Activated T-cell treated with anti-CD3 and anti-CD28 coated beads for 1 hour (primary cell): Measurements from ENCODE around the gene FBF1.
"Not testable (repeated sequence)": the region's sequence is repeated elsewhere in the genome, so short reads cannot be mapped to it uniquely, and the experiment has no call there.

Experiments
- DNase-seq: peaks from one replicate; pipeline ENCODE4 v3.0.0-alpha.2; 2020; ENCODE audit warnings: low read depth

FBF1 gene

DNA sequence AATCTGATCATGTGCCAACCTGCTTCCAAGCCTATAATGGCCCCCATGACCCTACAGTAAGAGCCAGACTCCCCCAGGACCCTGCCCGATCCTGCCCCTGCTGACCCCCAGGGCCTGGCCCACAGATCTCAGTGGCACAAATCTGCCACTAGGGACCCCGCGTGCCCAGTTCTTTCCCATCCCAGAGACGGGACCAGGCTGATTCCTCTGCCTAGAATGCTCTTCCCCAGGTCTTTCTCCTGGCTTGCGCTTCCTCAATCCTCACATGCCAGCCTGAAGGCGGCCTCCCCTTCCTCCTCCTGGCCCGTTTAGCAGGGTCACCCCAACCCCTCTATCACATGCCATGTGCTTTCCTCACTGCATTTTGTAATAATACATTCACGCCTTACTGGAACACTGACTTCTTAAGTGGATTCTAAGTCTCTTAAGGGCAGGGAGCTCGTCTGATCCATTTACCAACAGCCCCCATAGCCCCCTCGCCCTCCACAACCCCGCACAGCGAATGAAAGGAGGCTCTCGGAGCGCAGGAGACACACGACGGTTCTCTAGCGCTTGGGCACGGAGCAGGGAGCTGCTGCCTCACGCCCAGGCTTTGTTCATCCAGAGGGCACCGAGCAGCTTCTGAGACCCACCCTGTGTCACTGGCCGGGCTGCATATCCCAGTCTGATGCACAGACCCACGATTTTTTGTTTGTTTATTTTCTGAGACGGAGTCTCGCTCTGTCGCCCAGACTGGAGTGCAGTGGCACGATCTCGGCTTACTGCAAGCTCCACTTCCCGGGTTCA, 45.3 kb downstream of the FBF1 start:
- DNase-seq = no peak

GRCh38 chr17:75894049-75894733, 46.7 kb downstream of the FBF1 start:
- DNase-seq = no peak

GRCh38 chr17:75893305-75894048, 47.4 kb downstream of the FBF1 start:
- DNase-seq = no peak

DNA sequence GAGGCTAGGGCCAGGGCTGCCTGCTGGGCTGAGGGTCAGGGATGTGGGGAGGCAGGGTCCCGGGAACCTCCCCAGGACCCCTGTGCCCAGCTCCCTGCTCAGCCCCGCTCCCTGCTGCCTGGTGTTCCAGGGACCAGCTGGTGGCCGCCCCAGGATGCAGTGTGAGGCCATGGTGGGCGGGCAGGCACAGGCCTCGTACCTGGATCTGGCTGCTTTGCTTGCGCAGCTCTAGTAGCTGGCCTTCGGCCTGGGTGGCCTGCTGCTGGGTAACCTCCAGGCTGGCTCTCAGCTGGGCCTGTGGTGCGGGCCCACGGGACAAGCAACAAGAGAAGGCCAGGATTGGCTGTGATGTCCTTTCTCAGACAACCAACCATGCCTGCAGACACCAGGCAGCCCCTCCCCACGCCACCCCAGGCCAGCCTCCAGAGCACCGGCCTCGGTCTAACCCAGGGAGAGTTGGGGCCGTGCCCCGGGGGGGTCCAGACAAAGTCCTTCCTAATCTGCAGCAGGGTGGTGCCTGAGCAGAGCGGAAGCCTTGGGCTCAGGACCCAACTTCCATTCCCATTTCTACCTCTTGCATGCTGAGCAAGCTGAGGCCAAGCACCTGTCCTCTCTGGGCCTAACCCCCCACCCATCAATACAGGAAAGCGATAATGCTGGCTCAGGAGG, 48.2 kb downstream of the FBF1 start:
- no peak for DNase-seq

DNA sequence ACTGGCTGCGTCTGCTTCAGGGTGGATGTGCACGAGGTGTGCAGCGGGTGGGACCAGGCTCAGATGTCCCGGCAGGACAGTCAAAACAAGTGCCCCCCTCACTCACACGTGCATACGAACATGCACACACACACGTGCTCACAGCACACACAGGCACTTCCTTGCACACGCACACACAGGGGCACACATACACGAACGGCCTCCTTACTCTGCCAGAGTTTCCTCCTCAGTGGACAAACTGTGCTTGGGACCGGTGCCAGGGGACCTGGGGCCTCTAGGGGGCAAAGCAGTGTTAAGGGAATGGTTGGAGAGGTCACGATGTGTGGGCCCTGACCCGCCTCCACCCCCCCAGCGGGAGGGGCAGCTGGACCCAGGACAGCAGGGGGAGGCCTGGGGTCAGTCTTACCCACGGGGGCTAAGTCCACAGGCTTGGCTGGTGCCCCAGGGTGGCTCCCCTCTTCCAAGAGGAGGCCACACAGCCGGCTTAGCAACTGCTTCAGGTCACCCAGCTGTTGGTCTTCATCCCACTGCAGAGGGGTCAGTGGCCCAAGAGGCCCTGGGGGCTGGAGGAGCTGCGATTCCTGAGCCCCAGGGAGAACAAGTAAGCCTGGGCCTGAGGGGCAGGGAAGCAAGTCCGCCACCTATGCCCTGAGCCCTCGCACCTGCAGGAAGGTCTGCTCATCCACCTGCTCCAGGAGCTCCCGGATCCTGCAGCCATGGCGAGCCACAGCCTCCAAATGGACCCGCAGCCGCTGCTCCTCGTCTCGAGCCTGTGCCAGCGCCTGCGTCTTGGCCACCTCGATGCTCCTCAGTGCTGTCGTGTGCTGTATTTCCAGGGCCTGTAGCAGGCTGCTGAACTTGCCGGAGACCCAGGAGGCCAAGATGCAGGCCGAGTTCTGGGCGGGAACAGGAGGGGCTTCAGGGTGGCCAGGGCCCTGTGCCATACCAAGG, 49.0 kb downstream of the FBF1 start:
- DNase-seq = no peak

DNA sequence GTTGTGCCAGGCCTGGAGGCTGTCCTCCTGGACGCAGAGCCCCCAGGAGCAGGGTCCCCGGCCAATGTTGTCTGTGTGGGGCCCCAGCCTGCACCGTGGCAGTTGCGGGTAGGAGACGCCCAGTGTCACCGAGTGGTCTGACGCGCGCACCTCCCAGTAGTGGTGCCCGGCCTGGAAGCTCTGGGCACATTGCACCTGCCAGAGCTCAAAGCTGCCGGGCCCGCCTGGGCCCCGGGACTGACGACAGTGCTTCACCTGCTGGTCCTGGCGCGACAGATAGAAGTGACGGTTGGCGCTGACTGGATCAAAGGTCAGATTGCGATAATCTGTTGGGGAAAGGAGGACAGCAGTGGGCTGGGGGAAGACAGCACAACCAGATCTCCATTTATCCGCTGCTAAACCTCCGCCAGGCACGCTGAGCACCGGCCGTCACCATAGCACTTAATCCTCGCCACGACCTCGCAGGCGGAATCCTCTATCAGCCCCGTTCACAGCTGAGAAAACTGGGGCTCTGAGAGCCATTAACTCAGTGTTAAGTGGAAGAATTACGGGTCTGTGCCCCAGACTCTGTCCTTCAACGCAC, 49.7 kb downstream of the FBF1 start:
- DNase-seq = no peak

DNA sequence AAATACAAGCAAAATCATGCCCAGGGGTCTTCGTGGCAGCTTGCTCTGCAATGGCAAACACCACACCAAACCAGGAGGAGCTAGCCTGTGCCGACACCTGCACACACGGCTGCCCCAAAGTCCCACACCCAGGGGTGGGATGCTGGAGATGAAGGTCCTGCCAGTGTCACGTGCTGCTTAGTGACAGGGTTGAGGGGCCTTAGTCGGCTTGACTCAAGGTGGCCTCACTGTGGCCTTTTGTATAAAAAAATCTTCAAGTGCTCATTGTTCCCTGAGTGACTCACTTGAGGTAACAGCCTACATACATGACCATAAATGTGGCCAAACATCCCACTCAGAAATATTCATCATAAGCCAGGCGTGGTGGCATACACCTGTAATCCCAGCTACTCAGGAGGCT, 51.4 kb downstream of the FBF1 start:
- no peak for DNase-seq

- DNase-seq = no peak
Observed at GRCh38 chr17:75888484-75888883, 52.4 kb downstream of the FBF1 start.

DNA sequence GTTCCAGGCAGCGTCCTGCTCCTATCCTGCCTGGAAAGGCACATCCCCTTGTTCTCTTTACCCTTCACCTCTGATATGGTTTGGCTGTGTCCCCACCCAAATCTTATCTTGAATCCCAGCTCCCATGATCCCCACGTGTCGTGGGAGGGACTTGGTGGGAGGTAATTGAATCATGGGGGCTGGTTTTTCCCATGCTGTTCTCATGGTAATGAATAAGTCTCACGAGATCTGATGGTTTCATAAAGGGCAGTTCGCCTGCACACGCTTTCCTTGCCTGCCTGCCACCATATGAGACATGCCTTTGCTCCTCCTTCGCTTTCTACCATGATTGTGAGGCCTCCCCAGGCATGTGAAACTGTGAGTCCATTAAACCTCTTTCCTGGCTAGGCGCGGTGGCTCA, 55.0 kb downstream of the FBF1 start:
- not testable (repeated sequence) for DNase-seq

DNA sequence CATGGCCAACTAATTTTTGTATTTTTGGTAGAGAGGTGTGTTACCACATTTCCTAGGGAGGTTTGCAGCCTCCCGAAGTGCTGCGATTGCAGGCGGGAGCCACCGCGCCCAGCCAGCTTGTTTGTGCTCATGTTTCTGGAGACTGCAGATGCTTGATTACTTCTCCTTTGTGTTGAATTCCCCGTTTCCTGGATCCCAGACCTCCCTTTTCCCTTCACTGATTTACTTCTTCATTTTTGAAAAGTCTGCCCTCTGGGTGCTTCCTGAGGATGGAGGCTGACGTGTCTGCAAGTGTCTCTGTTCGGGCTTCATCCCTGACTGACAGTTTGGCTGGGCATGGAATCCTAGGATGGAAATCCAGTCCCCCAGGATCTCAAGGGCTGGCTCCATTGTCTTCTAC, 55.4 kb downstream of the FBF1 start:
- DNase-seq = no peak

DNA sequence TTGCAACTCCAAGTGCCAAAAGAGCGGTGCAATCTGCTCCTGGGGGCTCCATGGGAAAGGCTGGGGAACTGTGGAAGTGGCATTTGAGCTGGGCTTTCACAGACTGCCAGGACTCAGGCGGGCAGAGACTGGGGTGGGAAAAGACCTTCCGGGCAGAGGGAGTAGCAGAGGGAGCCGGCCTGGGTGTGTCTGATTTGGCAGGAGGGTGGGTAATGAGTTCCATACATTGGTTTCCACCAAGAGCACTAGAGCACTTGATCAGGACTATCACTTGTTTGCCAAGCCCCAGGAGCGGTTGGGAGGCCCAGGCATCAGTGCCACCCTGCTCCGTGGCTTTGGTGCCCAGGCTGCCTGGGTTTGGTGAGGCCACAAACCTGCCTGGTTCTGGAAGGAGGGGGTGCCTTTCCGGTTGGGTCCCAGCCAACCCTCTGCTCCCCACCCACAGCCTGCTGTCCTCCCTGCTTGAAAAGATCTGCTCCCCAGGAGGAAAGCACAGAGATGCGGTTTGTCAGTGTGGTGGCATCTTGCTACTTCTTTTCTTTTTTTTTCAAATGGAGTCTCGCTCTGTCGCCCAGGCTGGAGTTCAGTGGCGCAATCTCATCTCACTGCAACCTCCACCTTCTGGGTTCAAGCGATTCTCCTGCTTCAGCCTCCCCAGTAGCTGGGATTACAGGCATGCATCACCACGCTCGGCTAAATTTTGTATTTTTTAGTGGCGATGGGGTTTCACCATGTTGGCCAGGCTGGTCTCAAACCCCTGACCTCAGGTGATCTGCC, 59.0 kb downstream of the FBF1 start:
- DNase-seq = no peak

DNA sequence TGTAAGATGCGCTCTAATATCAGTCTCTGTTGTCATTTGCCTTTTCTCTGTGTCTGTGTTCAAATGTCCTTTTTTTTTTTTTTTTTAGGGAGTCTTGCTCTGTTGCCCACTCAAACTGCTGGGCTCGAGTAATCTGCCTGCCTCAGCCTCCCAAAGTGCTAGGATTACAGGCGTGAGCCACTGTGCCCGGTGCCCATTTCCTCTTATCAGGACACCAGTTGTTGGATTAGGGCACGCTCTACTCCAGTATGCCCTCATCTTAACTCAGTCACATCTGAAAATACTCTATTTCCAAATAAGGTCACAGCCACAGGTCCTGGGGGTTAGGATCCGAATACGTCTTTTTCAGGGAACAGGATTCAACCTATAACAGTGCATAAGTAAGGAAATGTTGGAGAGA, 60.6 kb downstream of the FBF1 start:
- no peak for DNase-seq

- DNase-seq = no peak
Observed at GRCh38 chr17:75878174-75878998, 62.5 kb downstream of the FBF1 start, which contains the start of gene TRIM47. Gene TRIM47 (minus strand): TSS chr17:75878581. CDS start chr17:75878548, 33 bp downstream.

- DNase-seq = peak; percentile 60
Observed at GRCh38 chr17:75877752-75878173, 63.1 kb downstream of the FBF1 start.

GRCh38 chr17:75876938-75877751, 63.7 kb downstream of the FBF1 start:
- no peak for DNase-seq

- peak; percentile 63 for DNase-seq
Observed at GRCh38 chr17:75876190-75876937, 64.5 kb downstream of the FBF1 start.

DNA sequence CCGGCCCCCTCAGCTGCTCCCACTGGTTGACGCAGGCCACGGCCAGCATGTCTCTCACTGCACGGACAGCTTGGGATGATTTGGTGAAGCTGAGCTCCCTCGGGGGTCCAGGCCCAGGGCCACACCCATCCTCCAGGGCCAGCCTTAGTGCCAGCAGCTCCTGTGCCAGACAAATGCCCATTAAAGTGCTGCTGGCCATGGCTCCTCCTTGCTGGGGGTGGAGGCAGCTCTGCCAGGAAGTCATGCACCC, 65.0 kb downstream of the FBF1 start:
- DNase-seq = no peak
